SU-DHL-6 (cell line): ENCODE data around the gene CCDC142.

Experiments used
- H2AFZ ChIP-seq: fragments of 200-600 bp; sonication (generic); 2 replicates; pipeline ENCODE4 v1.6.1; 2014; ENCODE audit warnings: low read depth, mild to moderate bottlenecking, moderate library complexity, mixed read lengths, antibody characterized with exemption, low read length; ENCODE audit not compliant: severe bottlenecking
- H3F3A ChIP-seq: fragments of 200-600 bp; shearing (Covaris generic); 2 replicates; pipeline ENCODE4 v1.6.0; 2016; ENCODE audit warnings: antibody characterized with exemption, mild to moderate bottlenecking; ENCODE audit not compliant: insufficient read depth
- H3K27ac ChIP-seq: fragments of 200-600 bp; sonication (generic); 2 replicates; pipeline ENCODE4 v1.5.1; 2016; ENCODE audit warnings: low read depth, mild to moderate bottlenecking, low read length, moderate library complexity, mixed read lengths
- H3K27me3 ChIP-seq: fragments of 200-600 bp; sonication (generic), shearing (Covaris generic); 2 replicates; pipeline ENCODE4 v1.6.0; 2014; ENCODE audit warnings: mild to moderate bottlenecking, low read length
- H3K36me3 ChIP-seq: fragments of 200-600 bp; sonication (generic); 2 replicates; pipeline ENCODE4 v1.6.1; 2014; ENCODE audit warnings: mild to moderate bottlenecking, low read length, mixed read lengths
- H3K4me2 ChIP-seq: fragments of 300-600, 200-600 bp; shearing (Covaris generic), sonication (generic); 2 replicates; pipeline ENCODE4 v1.6.0; 2014; ENCODE audit warnings: low read length, low read depth, mild to moderate bottlenecking; ENCODE audit not compliant: poor library complexity, severe bottlenecking
- H3K4me3 ChIP-seq: fragments of 200-600 bp; sonication (generic); 2 replicates; pipeline ENCODE4 v1.5.1; 2014; ENCODE audit warnings: antibody characterized with exemption, low read length, mild to moderate bottlenecking, mixed read lengths; ENCODE audit not compliant: insufficient read depth, poor library complexity, severe bottlenecking
- H3K79me2 ChIP-seq: fragments of 200-600 bp; sonication (generic); 2 replicates; pipeline ENCODE4 v1.6.1; 2014; ENCODE audit warnings: mild to moderate bottlenecking, low read length, moderate library complexity; ENCODE audit not compliant: insufficient read depth
- H3K9ac ChIP-seq: fragments of 200-600 bp; sonication (generic); 2 replicates; pipeline ENCODE4 v1.7.0; 2014; ENCODE audit warnings: mild to moderate bottlenecking, low read length
- H3K9me2 ChIP-seq: fragments of 200-600 bp; sonication (generic); replicated peaks from 2 replicates; pipeline ENCODE4 v1.6.1; 2014; ENCODE audit warnings: low read length; ENCODE audit not compliant: insufficient read depth
- H3K9me3 ChIP-seq: fragments of 200-600 bp; sonication (generic); 2 replicates; pipeline ENCODE4 v1.6.1; 2014; ENCODE audit warnings: low read length, mixed read lengths; ENCODE audit not compliant: insufficient read depth
- H4K20me1 ChIP-seq: fragments of 200-600 bp; sonication (generic); 2 replicates; pipeline ENCODE4 v1.6.1; 2014; ENCODE audit warnings: low read depth, mild to moderate bottlenecking, antibody characterized with exemption, low read length, moderate library complexity, mixed read lengths
- EZH2phosphoT487 ChIP-seq: fragments of 200-600 bp; sonication (generic), shearing (Covaris generic); conservative IDR thresholded peaks from 2 replicates; pipeline ENCODE4 v1.6.1; 2018; ENCODE audit warnings: mild to moderate bottlenecking, antibody characterized with exemption, low read length, moderate library complexity, mixed read lengths
- TF ChIP-seq, protein P1 (sequence below): fragments of 200-600 bp; sonication (generic); IDR thresholded peaks from one replicate; pipeline ENCODE4 v1.5.1; 2017; ENCODE audit warnings: antibody characterized with exemption, mild to moderate bottlenecking, low read length, moderate library complexity; ENCODE audit not compliant: insufficient read depth, poor library complexity, severe bottlenecking

Gene CCDC142

DNA sequence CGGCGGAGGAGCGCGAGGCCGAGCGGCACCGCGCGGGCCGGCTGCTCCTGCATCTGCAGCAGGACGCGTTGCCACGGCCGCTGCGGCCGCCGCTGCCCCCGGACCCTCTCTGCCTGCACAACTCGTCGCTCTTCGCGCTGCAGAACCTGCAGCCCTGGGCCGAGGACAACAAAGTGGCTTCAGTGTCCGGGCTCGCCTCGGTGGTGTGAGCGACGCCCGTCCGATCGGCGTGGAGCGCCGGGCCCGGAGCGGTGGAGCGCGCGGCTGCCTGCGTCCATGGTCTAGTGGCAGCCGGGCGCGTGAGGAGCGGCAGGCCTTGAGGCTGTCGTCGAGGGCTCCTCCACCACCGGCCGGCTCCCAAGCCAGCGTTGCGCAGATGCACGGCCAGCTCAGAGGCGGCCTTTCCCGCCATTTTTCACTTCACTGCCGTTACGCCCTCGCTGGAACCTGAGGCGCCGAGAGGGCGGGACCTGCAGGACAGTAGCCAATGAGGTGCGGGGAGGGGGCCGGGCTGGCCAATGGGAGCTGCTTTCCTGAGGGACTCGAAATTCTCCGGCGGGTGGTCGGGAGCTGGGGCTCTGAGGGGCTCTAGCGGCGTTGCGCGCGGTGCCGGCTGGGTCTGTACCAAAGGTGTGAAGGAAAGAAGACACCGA, 33.3 kb upstream of the CCDC142 start:
- Histone ChIP-seq H3K9me2 (no peaks in the 10 kb centered on the region), H3F3A (no peaks in the 10 kb centered on the region), H3K27ac (no peak overlapping the region), H3K4me3 (no peak overlapping the region), H3K36me3 (no peaks in the 10 kb centered on the region), H2AFZ (no peak overlapping the region), H3K9ac (no peak overlapping the region), H3K79me2 (no peaks in the 10 kb centered on the region), H3K4me2 (no peak overlapping the region), H3K9me3 (no peaks in the 10 kb centered on the region), H3K27me3 (no peaks in the 10 kb centered on the region), H4K20me1 (no peaks in the 10 kb centered on the region)
- TF ChIP-seq, protein P1, sequence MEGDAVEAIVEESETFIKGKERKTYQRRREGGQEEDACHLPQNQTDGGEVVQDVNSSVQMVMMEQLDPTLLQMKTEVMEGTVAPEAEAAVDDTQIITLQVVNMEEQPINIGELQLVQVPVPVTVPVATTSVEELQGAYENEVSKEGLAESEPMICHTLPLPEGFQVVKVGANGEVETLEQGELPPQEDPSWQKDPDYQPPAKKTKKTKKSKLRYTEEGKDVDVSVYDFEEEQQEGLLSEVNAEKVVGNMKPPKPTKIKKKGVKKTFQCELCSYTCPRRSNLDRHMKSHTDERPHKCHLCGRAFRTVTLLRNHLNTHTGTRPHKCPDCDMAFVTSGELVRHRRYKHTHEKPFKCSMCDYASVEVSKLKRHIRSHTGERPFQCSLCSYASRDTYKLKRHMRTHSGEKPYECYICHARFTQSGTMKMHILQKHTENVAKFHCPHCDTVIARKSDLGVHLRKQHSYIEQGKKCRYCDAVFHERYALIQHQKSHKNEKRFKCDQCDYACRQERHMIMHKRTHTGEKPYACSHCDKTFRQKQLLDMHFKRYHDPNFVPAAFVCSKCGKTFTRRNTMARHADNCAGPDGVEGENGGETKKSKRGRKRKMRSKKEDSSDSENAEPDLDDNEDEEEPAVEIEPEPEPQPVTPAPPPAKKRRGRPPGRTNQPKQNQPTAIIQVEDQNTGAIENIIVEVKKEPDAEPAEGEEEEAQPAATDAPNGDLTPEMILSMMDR: no peak
- no peak for TF ChIP-seq EZH2phosphoT487

DNA sequence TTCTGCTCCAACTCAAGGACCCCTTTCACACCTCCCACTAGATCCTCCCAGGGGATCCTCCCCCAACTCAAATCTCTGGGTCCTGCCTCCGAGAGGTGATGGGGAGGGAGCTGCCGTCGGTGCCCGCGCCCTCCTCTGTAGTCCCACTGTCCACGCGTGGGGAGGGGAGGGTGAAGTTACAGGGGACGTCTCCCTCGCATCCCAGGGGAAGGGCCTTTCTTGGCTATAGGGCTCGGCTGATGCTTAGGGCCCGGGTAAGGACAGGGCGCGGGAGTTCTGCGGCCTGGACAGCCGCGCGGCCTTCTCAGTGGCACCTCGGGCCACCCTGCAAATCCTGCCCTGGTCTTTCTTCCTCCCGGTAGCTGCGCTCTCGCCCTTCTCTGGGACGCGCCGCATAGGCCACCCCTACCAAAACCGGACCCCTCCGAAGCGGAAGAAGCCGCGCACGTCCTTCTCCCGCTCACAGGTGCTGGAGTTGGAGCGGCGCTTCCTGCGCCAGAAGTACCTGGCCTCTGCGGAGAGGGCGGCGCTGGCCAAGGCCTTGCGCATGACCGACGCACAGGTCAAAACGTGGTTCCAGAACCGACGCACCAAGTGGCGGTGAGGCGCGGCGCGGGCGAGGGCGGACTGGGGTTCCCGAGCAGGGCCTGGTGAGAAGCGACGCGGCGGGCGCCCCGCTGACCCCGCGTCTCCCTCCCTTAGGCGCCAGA, 32.6 kb upstream of the CCDC142 start:
- H2AFZ ChIP-seq: no peak overlapping the region
- H3F3A ChIP-seq: no peaks in the 10 kb centered on the region
- no peaks in the 10 kb centered on the region for H3K79me2 ChIP-seq
- no peaks in the 10 kb centered on the region for H3K36me3 ChIP-seq
- H3K9me2 ChIP-seq: no peaks in the 10 kb centered on the region
- no peak overlapping the region for H3K9ac ChIP-seq
- no peak overlapping the region for H3K4me2 ChIP-seq
- H3K27ac ChIP-seq: no peak overlapping the region
- no peak for TF ChIP-seq EZH2phosphoT487
- TF ChIP-seq, protein P1: no peak
- no peaks in the 10 kb centered on the region for H4K20me1 ChIP-seq
- no peak overlapping the region for H3K4me3 ChIP-seq
- H3K27me3 ChIP-seq: no peaks in the 10 kb centered on the region
- H3K9me3 ChIP-seq: no peaks in the 10 kb centered on the region

DNA sequence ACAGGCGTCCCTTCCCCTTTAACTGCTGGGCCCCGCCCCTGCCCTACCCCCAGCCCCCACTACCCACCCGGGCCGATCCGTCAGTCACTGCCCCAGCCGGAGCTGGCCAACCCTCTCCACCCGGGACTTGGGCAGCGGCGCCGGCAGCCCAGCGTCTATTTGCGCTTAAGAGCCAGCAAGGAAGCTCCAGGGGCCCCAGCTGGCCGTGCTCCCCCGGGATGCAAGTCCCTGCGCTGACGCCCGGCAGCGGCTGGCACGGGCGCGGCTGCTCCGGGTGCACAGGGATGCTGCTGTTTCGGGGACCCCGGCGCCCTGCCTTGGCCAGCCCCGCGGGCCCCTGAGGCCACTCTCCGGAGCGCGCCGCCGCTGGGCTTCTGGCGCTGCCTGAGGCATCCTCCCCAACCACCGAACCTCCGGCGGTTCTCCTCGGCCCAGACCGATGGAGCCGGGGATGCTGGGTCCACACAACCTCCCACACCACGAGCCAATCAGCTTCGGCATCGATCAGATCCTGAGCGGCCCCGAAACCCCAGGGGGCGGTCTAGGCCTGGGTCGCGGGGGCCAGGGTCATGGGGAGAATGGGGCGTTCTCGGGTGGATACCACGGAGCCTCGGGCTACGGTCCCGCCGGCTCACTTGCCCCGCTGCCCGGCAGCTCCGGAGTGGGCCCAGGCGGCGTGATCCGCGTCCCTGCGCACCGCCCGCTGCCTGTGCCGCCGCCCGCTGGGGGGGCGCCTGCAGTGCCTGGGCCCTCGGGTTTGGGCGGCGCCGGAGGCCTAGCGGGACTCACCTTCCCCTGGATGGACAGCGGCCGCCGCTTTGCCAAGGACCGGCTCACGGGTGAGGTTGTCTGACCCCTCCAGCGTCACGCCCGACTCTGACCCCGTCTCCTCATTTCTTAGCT, 31.8 kb upstream of the CCDC142 start, which contains the start of gene TLX2:
Gene TLX2, plus strand, starts transcription at position 83 of the 903 bp plus-strand sequence. Its CDS starts 357 bp downstream, at position 440.
- Histone ChIP-seq H3K9ac (no peak within 1 kb of the TSS), H3K36me3 (no peaks in the 10 kb centered on the region), H3F3A (no peaks in the 10 kb centered on the region), H3K4me2 (no peak within 1 kb of the TSS), H3K4me3 (no peak within 1 kb of the TSS), H3K27ac (no peak within 1 kb of the TSS), H3K79me2 (no peaks in the 10 kb centered on the region), H3K9me3 (no peaks in the 10 kb centered on the region), H2AFZ (no peak within 1 kb of the TSS), H4K20me1 (no peaks in the 10 kb centered on the region), H3K27me3 (no peaks in the 10 kb centered on the region), H3K9me2 (no peaks in the 10 kb centered on the region)
- TF ChIP-seq EZH2phosphoT487: no peak
- TF ChIP-seq, protein P1: no peak
